HepG2 (cell line): ENCODE results near the gene CALD1. TPM values are rescaled to one million over a fixed set of nuclear protein-coding genes. Genes with fewer than 3 reads are reported as not detected.

Experiments
- ARHGAP35 ChIP-seq: sonication (generic); formaldehyde crosslinking; IDR thresholded peaks from 2 replicates; pipeline ENCODE4 v1.9.0; 2022; ENCODE audit warnings: mild to moderate bottlenecking, inconsistent platforms, moderate library complexity, missing genetic modification reagents, borderline replicate concordance
- GATAD1 ChIP-seq: IDR thresholded peaks from 2 replicates; pipeline ENCODE4 v1.6.1; 2016; ENCODE audit warnings: missing genetic modification reagents, missing compliant biosample characterization
- HHEX ChIP-seq: IDR thresholded peaks from 2 replicates; pipeline ENCODE4 v1.6.1; 2016; ENCODE audit warnings: control low read depth
- HNF4G ChIP-seq, 2 experiments: sonication (generic) in 1 of 2; formaldehyde crosslinking in 1 of 2; IDR thresholded peaks; 2 replicates each; pipeline versions ENCODE4 v1.4.0 to v1.6.1; 2011 to 2020; ENCODE audit warnings: borderline replicate concordance in 2 of 2, low read depth in 2 of 2, mild to moderate bottlenecking in 2 of 2, low read length in 1 of 2, missing genetic modification reagents in 1 of 2, moderate library complexity in 1 of 2
- KLF9 ChIP-seq: IDR thresholded peaks from 2 replicates; pipeline ENCODE4 v1.6.1; 2016; ENCODE audit warnings: low read depth
- PHF8 ChIP-seq: sonication (generic); formaldehyde crosslinking; IDR thresholded peaks from 2 replicates; pipeline ENCODE4 v1.5.0; 2020; ENCODE audit warnings: missing genetic modification reagents
- RBM39 ChIP-seq: fragments of 200-400 bp; formaldehyde crosslinking; IDR thresholded peaks from one replicate; pipeline ENCODE4 v1.6.1; 2018; ENCODE audit warnings: antibody characterized with exemption, mild to moderate bottlenecking, low read depth, low read length; ENCODE audit not compliant: poor library complexity, severe bottlenecking
- REPIN1 ChIP-seq: sonication (generic); formaldehyde crosslinking; IDR thresholded peaks from 2 replicates; pipeline ENCODE4 v1.8.0; 2022; ENCODE audit warnings: missing genetic modification reagents, low read depth, mild to moderate bottlenecking, borderline replicate concordance
- SRY ChIP-seq: sonication (generic); formaldehyde crosslinking; IDR thresholded peaks from 2 replicates; pipeline ENCODE4 v1.8.0; 2022; ENCODE audit warnings: mild to moderate bottlenecking, missing genetic modification reagents
- U2AF1 ChIP-seq: fragments of 200-400 bp; formaldehyde crosslinking; optimal IDR thresholded peaks from 2 replicates; pipeline ENCODE3; 2017; ENCODE audit warnings: mild to moderate bottlenecking, low read depth, low read length
- ZBTB21 ChIP-seq: sonication (generic); formaldehyde crosslinking; IDR thresholded peaks from 2 replicates; pipeline ENCODE4 v1.4.0; 2020; ENCODE audit warnings: missing genetic modification reagents
- ZNF143 ChIP-seq: sonication (generic); formaldehyde crosslinking; IDR thresholded peaks from 2 replicates; pipeline ENCODE4 v1.4.0; 2020; ENCODE audit warnings: missing genetic modification reagents
- ZNF329 ChIP-seq: sonication (generic); formaldehyde crosslinking; IDR thresholded peaks from 2 replicates; pipeline ENCODE4 v1.9.0; 2021; ENCODE audit warnings: low read depth, mild to moderate bottlenecking, missing genetic modification reagents
- ZNF713 ChIP-seq: sonication (generic); formaldehyde crosslinking; IDR thresholded peaks from 2 replicates; pipeline ENCODE4 v1.4.0; 2020; ENCODE audit warnings: mild to moderate bottlenecking, missing genetic modification reagents
- ZNF792 ChIP-seq: IDR thresholded peaks from 2 replicates; pipeline ENCODE4 v1.6.1; 2016
- ZSCAN22 ChIP-seq: sonication (generic); formaldehyde crosslinking; IDR thresholded peaks from 2 replicates; pipeline ENCODE4 v1.4.0; 2020; ENCODE audit warnings: mild to moderate bottlenecking, missing genetic modification reagents
- polyA plus RNA-seq, 8 experiments: library from polyadenylated mRNA; depleted of rRNA in 3 of 8; stranded (reverse) in 7 of 8; unstranded in 1 of 8; fragments of >200 nt; fragmentation: Illumina TruSeq in 4 of 8; extraction: Trizol in 4 of 8; gene quantifications; 2 replicates each; pipeline versions ENCODE4 v1.2.1 to v1.2.3, GENCODE V29; 2011 to 2016; ENCODE audit warnings: low read depth in 4 of 8, missing spikeins in 1 of 8, mixed read lengths in 1 of 8; ENCODE audit not compliant: insufficient read depth in 1 of 8
- total RNA-seq, 5 experiments: library from RNA; depleted of rRNA; stranded (reverse); fragments of >200 nt; fragmentation: Illumina TruSeq; extraction: Trizol; gene quantifications; 2 replicates each; pipeline ENCODE4 v1.2.3, GENCODE V29; 2016; ENCODE audit warnings: low read depth in 1 of 5
- TF ChIP-seq, protein P1 (sequence below): sonication (generic); formaldehyde crosslinking; IDR thresholded peaks from 2 replicates; pipeline ENCODE4 v1.5.0; 2020; ENCODE audit warnings: mild to moderate bottlenecking, missing genetic modification reagents, borderline replicate concordance
- TF ChIP-seq, protein P2 (sequence below): sonication (generic); formaldehyde crosslinking; IDR thresholded peaks from 2 replicates; pipeline ENCODE4 v1.4.0; 2020; ENCODE audit warnings: mild to moderate bottlenecking, low read depth, missing genetic modification reagents
- TF ChIP-seq, protein P3 (sequence below): fragments of 450-650 bp; IDR thresholded peaks from 2 replicates; pipeline ENCODE4 v1.6.1; 2017; ENCODE audit warnings: mild to moderate bottlenecking
- TF ChIP-seq, protein P4 (sequence below): sonication (generic); formaldehyde crosslinking; IDR thresholded peaks from 2 replicates; pipeline ENCODE4 v1.5.1; 2020; ENCODE audit warnings: missing genetic modification reagents, mild to moderate bottlenecking, borderline replicate concordance
- TF ChIP-seq, protein P5 (sequence below): sonication (generic); formaldehyde crosslinking; IDR thresholded peaks from 2 replicates; pipeline ENCODE4 v1.4.0; 2020; ENCODE audit warnings: missing genetic modification reagents

The CALD1 gene
- total and polyA plus RNA-seq, 2 of the 13 experiments (the other 11 are each of a cell fraction or from before 2014, with no cell fraction given) = 53.0 to 112 TPM

DNA sequence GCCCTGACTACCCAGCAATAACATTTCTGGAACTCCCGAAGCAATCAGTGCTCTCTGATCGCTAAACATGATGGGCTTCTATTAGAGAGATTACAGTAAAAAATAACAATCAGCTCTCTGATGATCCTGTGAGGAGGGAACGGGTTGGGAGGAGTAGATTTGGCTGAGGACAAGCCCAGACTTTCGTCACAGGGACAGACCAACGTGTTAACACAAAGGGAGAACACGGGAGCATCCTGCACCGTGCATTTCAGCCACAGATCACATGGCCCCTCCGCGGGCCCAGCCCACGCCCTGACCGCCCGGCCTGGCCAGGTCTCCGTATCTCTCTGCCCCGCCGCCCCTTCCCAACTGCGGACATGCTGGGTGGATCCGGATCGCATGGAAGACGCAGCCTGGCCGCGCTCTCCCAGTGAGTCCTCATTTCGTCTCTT lies 111.8 kb downstream of the CALD1 start (continued):
- TF ChIP-seq, protein P1, sequence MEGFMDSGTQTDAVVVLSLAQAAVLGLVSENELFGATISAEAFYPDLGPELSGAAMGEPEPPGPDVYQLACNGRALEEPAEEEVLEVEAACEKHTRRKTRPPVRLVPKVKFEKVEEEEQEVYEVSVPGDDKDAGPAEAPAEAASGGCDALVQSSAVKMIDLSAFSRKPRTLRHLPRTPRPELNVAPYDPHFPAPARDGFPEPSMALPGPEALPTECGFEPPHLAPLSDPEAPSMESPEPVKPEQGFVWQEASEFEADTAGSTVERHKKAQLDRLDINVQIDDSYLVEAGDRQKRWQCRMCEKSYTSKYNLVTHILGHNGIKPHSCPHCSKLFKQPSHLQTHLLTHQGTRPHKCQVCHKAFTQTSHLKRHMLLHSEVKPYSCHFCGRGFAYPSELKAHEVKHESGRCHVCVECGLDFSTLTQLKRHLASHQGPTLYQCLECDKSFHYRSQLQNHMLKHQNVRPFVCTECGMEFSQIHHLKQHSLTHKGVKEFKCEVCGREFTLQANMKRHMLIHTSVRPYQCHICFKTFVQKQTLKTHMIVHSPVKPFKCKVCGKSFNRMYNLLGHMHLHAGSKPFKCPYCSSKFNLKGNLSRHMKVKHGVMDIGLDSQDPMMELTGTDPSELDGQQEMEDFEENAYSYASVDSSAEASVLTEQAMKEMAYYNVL (CRISPR knock-in tag) = 0 out of 2 replicates have a peak, but pooled peaks have one; percentile 16
- peak; percentile 13; the same call in 1 of the 2 replicates for TF ChIP-seq HNF4G (IDR thresholded peaks at IDR 0.05; ENCODE audit: borderline replicate concordance, low read depth, low read length)
- TF ChIP-seq HNF4G (CRISPR knock-in tag; IDR thresholded peaks at IDR 0.05; ENCODE audit: borderline replicate concordance, low read depth) = no peak
- TF ChIP-seq, protein P2, sequence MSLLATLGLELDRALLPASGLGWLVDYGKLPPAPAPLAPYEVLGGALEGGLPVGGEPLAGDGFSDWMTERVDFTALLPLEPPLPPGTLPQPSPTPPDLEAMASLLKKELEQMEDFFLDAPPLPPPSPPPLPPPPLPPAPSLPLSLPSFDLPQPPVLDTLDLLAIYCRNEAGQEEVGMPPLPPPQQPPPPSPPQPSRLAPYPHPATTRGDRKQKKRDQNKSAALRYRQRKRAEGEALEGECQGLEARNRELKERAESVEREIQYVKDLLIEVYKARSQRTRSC (CRISPR knock-in tag) = no peak
- TF ChIP-seq KLF9 (CRISPR knock-in tag) = no peak
- no peak for TF ChIP-seq SRY
- TF ChIP-seq PHF8 (CRISPR knock-in tag) = peak; percentile 39; the same call in 1 of the 2 replicates
- TF ChIP-seq RBM39 = peak; percentile 57
- no peak for TF ChIP-seq HHEX (CRISPR knock-in tag)
- no peak for TF ChIP-seq ZNF329
- TF ChIP-seq, protein P3, sequence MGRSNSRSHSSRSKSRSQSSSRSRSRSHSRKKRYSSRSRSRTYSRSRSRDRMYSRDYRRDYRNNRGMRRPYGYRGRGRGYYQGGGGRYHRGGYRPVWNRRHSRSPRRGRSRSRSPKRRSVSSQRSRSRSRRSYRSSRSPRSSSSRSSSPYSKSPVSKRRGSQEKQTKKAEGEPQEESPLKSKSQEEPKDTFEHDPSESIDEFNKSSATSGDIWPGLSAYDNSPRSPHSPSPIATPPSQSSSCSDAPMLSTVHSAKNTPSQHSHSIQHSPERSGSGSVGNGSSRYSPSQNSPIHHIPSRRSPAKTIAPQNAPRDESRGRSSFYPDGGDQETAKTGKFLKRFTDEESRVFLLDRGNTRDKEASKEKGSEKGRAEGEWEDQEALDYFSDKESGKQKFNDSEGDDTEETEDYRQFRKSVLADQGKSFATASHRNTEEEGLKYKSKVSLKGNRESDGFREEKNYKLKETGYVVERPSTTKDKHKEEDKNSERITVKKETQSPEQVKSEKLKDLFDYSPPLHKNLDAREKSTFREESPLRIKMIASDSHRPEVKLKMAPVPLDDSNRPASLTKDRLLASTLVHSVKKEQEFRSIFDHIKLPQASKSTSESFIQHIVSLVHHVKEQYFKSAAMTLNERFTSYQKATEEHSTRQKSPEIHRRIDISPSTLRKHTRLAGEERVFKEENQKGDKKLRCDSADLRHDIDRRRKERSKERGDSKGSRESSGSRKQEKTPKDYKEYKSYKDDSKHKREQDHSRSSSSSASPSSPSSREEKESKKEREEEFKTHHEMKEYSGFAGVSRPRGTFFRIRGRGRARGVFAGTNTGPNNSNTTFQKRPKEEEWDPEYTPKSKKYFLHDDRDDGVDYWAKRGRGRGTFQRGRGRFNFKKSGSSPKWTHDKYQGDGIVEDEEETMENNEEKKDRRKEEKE = no peak
- TF ChIP-seq GATAD1 (CRISPR knock-in tag) = peak; percentile 53; the same call in 1 of the 2 replicates
- TF ChIP-seq, protein P4, sequence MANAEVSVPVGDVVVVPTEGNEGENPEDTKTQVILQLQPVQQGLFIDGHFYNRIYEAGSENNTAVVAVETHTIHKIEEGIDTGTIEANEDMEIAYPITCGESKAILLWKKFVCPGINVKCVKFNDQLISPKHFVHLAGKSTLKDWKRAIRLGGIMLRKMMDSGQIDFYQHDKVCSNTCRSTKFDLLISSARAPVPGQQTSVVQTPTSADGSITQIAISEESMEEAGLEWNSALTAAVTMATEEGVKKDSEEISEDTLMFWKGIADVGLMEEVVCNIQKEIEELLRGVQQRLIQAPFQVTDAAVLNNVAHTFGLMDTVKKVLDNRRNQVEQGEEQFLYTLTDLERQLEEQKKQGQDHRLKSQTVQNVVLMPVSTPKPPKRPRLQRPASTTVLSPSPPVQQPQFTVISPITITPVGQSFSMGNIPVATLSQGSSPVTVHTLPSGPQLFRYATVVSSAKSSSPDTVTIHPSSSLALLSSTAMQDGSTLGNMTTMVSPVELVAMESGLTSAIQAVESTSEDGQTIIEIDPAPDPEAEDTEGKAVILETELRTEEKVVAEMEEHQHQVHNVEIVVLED (CRISPR knock-in tag) = no peak
- TF ChIP-seq ARHGAP35 (CRISPR knock-in tag) = no peak
- TF ChIP-seq ZNF792 (CRISPR knock-in tag) = peak; percentile 47; the same call in 1 of the 2 replicates
- no peak for TF ChIP-seq ZNF713 (CRISPR knock-in tag)
- TF ChIP-seq, protein P5, sequence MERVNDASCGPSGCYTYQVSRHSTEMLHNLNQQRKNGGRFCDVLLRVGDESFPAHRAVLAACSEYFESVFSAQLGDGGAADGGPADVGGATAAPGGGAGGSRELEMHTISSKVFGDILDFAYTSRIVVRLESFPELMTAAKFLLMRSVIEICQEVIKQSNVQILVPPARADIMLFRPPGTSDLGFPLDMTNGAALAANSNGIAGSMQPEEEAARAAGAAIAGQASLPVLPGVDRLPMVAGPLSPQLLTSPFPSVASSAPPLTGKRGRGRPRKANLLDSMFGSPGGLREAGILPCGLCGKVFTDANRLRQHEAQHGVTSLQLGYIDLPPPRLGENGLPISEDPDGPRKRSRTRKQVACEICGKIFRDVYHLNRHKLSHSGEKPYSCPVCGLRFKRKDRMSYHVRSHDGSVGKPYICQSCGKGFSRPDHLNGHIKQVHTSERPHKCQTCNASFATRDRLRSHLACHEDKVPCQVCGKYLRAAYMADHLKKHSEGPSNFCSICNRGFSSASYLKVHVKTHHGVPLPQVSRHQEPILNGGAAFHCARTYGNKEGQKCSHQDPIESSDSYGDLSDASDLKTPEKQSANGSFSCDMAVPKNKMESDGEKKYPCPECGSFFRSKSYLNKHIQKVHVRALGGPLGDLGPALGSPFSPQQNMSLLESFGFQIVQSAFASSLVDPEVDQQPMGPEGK (CRISPR knock-in tag) = peak; percentile 52; the same call in 1 of the 2 replicates
- no peak for TF ChIP-seq U2AF1
- TF ChIP-seq ZBTB21 (CRISPR knock-in tag) = no peak
- TF ChIP-seq ZSCAN22 (CRISPR knock-in tag) = no peak
- TF ChIP-seq ZNF143 (CRISPR knock-in tag) = no peak
- TF ChIP-seq REPIN1 (CRISPR knock-in tag) = no peak
